ENCODE data around the gene RALGDS.
A peak's percentile ranks its signal among the peaks of the same experiment; 100 is the strongest.

The RALGDS gene

GRCh38 chr9:133133681-133134387 is 12.8 kb upstream of the RALGDS start:
- DNase-seq, result peak; percentile 96

DNA sequence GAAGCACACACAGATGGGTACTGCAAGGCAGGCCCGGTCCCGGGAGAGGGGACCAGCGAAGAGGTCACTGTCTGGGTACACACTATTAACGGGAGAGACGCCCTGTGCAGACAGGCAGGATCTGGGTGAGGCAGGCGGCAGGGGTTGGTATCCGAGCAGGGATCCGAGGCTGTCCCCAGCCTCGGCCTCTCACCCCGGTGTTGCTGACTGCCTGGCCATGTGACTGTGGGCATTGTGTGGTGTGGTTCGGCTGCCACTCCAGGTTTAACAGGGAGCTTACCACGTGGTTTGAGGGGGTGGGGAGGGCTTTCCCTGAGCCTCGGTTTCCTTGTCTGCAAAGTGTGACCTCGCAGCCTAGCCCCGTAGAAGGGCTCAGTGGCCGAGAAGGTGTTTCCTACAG is 11.1 kb upstream of the RALGDS start:
- DNase-seq, result no peak

DNA sequence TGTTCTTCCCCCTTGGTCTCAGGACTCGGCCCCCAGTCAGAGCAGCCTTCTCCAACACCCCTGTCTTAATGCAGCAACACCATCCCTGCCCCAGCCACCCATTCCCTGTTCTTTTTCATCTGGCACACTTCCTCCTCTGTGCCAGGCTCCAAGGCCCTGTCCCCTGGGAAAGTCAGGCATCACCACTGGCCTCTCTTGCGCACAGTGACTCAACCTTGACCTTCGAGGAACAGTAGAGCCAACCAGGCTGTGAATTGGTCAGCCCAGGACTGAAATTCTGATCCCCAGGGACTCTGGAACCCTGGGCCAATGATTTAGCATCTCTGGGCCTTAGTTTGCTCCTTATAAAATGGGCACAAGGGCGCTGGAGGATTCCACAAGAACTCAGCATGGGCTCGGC is 10.5 kb upstream of the RALGDS start:
- no peak for DNase-seq

DNA sequence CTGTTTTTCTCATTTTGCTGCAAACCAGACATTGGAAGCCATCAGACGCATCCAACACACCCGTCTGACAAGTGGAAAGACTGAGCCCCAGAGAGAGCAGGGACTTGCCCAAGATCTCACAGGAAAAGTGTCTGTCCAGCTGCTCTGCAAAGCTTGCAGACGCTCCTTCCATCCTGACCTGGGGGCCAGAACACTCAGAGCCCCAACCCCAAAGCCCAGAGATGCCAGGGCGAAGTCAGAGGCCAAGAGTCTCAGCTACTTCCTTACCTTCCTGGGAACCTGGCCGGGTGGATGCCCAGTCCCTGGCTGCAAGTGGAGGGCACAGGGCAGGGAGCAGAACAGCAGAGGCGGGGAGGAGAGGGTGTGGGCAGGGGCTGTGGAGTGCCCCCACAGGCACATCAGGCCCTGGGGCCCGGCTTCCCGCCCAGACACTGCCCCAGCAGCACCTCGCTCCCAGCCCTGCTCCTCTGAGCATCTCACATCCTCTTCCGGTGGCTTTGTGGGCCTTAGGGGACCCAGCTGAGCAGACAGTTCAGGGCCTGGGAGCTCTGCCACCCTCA is 9.7 kb upstream of the RALGDS start:
- peak; percentile 74 for DNase-seq

DNA sequence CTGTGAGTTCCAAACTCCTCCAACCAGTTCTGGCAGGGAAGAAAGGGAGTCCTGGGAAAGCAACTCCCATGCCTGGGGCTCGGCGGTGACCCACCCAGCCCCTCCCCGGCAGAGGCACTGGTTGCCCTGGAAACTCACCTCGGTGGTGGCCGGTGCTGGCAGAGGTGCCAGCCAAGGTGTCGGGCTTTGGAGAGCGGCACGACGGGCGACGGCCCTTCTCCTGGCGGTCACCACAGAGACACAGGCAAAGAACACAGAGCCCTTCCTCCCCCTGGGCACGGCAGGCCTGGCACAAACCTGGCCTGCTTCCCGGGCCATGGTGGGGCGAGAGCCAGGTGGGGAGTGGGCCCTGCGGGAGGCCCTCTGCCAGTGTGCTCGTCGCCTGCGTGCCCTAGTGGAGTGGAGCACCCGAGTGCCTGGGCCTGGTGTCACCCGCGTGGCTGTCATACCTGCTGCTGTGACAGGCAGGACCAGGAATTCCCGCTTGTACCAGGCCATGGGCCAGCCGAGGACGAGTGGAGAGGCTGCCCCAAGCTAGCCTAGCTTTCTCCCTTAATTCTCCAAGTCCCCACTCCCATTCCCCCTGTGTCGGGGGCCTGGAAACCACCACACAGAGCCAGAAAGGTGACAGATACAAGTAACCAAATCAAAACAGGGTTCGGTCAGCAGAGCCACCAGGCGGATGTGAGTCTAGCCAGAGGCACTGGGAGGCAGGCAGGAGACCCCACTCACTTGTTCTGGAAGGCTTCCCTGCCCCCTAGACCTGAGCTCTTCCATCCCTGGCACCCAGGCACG is 8.2 kb upstream of the RALGDS start:
- DNase-seq, result no peak

DNA sequence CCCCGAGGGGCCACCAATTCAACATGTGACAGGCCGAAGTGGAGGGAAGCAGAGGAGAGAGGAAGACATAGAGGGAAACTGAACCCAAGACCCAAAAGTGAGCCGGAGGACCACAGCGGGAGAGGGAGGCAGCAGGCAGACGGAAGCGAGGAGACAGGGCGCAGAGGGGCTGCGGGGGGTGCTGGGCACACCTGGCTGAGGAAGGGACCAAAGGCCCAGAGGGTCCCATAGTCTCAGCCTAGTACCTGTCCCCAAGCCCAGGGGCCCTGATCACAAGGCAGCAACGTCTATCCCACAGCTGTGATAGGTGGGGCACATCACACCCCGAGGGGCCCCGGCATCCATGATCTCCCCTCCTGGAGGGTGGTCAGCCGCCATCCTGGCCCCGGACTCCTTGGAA is 7.1 kb upstream of the RALGDS start:
- no peak for DNase-seq

- DNase-seq, result no peak
Measured at GRCh38 chr9:133127340-133127981, 6.4 kb upstream of the RALGDS start.

DNA sequence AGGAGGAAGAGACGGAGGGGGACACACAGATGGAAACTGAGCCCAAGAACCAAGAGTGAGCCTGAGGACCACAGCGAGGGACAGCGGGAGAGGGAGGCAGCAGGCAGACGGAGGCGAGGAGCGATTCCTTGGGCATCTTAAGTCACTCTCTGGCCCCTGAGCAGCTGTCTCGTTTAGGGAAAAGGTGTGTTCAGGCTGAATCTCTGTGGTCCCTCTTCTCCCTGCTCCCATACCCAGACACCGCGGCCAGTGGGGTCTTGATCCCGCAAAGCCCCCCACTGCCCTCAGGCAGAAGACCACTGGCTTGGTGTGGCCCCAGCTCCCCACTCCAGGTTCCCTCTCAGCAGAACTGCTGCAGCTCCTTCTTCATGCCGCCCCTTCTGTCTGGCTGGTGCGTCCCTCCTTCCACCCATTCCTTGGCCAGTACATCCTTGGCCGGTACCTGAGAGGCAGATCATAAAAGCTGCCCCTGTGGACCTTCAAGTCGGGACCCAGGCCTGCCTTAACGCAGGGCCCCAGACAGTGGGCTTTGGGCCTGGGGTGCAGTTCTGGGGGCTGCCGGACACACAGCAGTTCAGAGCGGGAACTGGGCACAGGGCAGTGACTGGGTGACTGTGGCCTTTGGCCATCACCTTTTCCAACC is 5.8 kb upstream of the RALGDS start:
- DNase-seq, result no peak

GRCh38 chr9:133125941-133126696 is 5.1 kb upstream of the RALGDS start:
- DNase-seq, result no peak

DNA sequence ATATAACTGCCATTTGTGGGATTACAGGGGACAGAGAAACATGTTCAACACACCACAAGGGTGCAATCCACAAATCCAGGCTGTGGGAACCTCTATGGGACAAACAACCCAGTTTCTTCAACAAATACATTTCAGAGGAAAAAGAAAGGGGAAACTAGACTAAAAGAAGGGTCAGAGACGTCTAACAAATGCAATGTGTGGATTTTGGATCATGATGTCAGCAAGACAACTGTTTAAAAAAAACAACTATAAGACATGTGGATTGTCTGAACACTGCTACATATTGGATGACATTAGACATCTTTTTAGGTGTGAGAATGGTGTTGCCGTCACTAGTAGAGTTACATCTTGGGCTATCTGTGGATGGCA is 3.9 kb upstream of the RALGDS start:
- DNase-seq, result no peak

DNA sequence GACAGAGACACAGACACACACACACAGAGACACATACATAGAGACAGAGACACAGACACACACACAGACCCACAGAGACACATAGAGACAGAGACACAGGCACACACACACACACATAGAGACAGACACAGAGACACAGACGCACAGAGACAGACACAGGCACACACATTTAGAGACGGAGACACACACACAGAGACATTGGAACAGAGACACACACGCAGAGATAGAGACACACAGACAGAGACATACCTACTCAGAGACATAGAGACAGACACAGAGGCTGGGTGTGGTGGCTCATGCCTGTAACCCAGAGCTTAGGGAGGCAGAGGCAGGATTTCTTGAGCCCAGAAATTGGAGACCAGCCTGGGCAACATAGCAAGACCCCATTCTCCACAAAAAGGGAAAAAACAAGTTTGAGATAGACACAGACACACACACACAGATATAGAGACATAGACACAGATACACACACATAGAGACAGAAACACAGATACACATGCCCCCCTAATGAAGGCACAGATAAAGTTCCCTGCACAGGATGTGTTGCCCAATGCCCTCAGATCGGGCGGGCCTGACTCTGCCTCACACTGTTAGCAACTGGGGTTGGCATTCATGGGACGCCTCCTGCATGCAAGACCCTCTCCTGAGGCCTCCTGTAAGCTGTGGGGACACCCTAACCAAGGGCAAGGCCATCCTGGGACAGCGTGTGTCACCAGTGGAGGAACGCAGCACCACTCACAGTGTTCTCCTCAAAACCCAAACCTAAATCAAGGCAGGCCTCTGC is 3.3 kb upstream of the RALGDS start:
- no peak for DNase-seq

GRCh38 chr9:133122935-133123611 is 2.0 kb upstream of the RALGDS start:
- no peak for DNase-seq

- DNase-seq, result no peak
Measured at GRCh38 chr9:133122605-133122934, 1.5 kb upstream of the RALGDS start.

DNA sequence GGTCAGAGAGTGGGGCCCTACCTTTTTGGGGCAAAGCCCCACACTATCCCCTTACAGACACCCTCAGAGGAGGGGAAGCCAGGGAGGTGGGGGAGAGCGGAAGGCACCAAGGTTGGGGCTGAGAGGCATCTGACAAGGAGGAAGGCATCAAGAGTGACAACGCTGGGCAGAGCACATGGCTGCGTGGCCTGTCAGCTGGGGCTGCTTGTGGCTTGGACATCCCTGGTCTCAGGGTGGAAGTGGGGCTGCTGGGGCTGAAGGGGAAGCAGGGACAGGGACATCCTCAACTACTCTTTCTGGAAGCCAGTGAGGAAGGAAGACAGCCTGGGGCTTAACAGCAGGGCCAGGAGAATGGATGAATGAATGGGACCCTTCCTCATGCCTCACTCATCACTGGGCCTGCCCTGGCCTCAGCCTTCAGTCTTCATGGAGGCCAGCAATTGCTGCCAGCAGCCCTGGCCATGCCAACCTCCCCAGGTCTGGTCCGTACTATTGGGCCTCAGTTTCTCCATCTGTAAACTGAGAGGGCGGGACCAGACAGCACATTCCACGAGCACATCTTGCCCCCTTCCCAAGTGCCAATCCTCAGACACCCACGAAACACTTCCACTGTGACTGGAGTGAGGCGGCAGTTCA is 993 bp upstream of the RALGDS start:
- DNase-seq, result no peak

DNA sequence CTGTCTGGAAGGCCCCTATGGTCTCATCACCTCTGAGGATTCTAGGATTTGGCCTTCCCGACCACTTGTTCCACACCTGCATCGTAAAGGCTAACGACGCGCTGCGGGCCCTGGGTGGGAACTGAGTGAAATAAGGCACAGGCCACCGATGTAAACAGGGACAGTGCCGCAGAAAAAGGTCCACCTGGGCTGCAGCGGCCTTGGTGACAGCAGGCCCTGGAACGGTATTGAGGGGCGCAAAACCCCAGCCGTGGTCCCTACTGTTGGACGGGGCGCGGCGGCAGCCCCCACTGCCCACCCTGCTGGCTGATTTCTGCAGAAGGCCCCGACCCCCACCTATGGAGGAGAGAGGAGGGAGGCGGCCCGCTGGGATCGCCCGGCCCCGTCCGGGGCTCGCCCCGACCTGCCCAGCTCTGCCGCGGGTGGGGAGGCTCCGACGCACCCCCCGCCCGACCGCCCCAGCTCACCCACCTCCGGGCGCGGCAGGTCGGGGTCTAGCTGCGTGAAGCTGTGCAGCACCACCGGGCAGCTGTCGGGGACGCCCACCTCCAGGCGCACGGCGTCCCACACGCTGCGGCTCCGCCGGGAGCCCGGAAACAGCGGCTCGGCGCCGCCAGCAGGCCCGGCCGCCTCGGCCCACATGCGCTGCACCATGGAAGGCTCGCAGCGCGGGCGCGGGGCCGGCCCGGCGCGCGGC is 391 bp downstream of the RALGDS start:
- no peak for DNase-seq

- no peak for DNase-seq
Measured at GRCh38 chr9:133119846-133120500, 1.1 kb downstream of the RALGDS start.

- DNase-seq, result no peak
Measured at GRCh38 chr9:133119103-133119845, 1.8 kb downstream of the RALGDS start.

DNA sequence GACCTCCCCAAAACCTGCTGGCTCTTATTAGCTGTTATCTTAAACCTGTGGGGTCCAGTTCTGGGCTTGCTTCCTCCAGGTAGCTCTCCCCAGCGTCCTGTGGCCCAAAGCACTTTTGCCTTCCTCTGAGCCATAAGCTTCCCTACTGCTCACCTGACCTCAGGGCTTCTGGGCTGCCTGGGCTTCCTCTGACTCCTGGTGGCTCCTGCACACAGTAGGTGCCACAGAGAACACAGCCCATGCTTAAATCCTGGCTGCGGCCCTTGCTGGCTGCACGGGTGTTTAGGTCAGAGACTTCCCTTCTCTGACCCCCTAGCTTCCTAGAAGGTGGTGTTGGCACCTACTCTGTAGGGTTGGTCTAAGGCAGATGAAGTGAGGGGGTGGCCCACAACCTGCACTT is 2.5 kb downstream of the RALGDS start:
- no peak for DNase-seq

DNA sequence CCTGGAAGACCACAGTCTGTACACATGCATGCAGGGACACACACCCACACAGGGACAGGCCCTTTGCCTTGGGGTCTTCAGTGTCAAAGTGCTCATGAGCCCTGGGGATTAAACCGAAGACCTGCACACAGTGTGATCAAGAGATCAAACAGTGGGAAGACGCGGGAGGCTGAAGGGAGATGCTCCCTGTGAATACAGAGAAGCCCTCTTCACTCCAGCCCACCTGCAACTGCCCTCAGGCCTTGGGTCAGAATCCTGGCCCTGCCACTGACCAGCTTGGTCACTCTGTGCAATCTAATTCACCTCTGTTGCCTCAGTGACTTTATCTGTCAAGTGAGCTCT is 2.9 kb downstream of the RALGDS start:
- DNase-seq, result no peak

All from activated CD4-positive, alpha-beta T cell treated with anti-CD3 and anti-CD28 coated beads, Interleukin-2, amount 50 U/mL, for 16 hours (primary cell).